Left renal pelvis (tissue), 4 donors: ENCODE data around the gene ATP6V1E1. TPM values are rescaled to one million over a fixed set of nuclear protein-coding genes. Genes with fewer than 3 reads are reported as not detected.
"Not testable (repeated sequence)": the region's sequence is repeated elsewhere in the genome, so short reads cannot be mapped to it uniquely, and the experiment has no call there.

Experiments
- DNase-seq, 4 donors: peaks; one replicate each; pipeline ENCODE4 v3.0.0-alpha.2; 2013; ENCODE audit warnings: low read depth in 4 of 4, low spot score in 3 of 4
- polyA plus RNA-seq, 4 donors: library from polyadenylated mRNA; unstranded; fragments of 120-200 nt; gene quantifications; one replicate each; pipeline ENCODE4 v1.2.1, GENCODE V29; 2013; ENCODE audit not compliant: insufficient read length in 4 of 4

The ATP6V1E1 gene
- polyA plus RNA-seq: 100 to 1,000 TPM in 3 of 4 donors, 10 to 100 TPM in 1; 85.0 to 148 (median 130) TPM

DNA sequence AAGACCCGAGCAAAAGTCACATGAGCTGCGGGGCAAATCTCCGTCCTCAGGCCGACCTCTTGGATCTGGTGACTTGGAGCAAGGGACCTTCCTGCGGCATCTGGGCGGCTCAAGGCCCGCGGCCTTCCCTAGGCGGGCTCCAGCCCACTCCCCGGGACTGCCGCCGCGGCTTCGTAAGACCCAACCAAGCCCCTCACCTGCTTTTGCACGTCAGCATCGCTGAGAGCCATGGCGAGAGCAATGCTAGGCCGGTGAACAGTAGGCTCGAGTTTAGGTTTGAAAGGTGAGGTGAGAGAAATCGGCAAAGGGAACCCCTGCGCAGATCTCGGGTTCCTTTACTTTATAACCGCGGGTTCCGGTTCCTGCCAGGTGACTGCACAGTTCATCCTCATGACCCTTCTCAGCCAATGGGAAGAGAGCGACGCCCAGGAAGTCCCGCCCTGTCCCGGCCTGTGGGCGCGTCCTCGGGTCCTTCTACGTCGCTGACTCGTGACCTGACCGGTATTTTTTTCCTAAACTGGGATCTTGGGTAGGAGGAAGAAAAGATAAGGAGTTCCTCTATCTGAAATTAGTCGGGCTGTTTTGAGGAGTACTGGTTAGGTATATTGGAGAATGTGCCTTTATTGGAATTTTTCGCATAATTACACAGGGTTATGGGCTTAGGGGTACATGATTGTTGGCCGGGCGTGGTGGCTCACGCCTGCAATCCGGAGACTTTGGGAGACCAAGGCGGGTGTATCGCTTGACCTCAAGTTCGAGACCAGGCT is at the start of gene ATP6V1E1:
TSS of gene ATP6V1E1 (minus strand) at position 344 of the 767 bp plus-strand sequence. CDS start at position 230, 114 bp downstream.
- peak; percentile 88 to 94 (median 92) for DNase-seq

DNA sequence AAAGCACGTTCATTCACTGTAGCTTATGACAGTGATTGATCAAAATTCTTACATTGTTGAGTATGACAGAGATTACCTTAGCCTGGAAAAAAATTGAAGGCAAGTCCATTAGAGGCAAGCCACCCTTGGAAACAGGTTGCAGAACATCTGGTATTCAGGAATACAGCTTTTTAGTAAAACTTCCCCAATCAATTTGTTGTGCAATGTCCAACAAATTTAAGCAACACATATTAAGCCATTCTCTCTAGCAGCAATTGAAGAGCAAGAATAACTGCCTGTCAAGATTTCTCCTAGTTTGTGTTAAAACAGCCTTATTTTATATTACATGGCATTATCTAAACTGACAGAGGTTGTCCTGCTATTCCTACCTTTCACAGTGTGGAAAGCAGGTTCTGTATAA is 47.0 kb upstream of the ATP6V1E1 start:
- no peak for DNase-seq

DNA sequence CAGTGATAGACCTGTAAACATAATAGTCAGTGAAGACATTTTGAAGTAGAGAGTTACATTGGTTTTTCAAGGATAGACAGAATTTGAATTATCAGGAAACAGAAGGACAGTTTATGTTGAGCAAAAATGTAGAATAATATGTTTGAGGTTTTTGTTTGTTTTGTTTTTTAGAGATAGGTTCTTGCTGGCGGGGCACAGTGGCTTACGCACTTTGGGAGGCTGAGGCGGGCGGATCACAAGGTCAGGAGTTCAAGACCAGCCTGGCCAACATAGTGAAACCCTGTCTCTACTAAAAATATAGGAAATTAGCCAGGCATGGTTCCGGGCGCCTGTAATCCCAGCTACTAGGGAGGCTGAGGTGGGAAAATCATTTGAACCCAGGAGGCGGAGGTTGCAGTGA is 45.6 kb upstream of the ATP6V1E1 start:
- DNase-seq: no peak

- DNase-seq: no peak
Measured at GRCh38 chr22:17672417-17672991, 44.0 kb upstream of the ATP6V1E1 start.

DNA sequence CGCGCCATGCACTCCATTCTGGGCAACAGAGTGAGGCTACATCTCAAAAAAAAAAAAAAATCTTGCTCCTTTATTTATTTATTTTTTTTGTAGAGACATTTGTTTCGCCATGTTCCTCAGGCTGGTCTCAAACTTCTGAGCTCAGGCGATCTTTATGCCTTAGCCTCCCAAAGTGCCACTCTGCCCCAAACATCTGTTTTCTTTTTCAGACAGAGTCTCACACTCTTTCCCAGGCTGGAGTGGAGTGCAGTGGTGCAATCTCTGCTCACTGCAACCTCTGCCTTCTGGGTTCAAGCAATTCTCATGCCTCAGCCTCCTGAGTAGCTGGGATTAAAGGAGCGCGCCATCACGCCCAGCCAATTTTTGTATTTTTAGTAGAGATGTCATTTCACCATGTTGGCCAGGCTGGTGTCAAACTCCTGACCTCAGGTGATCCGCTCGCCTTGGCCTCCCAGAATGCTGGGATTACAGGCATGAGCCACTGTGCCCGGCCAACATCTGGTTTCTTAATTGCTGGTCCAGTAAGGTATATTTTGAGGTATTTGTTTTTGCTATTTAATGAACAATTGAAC is 43.1 kb upstream of the ATP6V1E1 start:
- not testable (repeated sequence) for DNase-seq

DNA sequence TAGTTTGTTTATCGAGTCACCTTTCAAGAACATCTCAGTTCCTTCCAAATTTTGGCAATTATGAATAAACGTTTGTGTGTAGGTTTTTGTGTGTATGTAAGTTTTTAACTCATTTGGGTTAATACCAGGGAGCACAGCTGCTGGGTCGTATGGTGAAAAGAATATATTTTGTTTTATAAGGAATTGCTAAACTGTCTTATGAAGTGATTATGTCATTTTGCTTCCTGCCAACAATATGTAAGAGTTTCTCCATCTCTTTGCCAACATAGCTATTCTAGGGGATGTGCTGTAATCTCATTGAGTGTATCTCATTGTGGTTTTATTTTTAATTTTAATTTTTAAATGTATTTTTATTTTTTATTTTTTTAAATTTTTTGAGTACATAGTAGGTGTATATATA is 37.3 kb upstream of the ATP6V1E1 start:
- DNase-seq: no peak

DNA sequence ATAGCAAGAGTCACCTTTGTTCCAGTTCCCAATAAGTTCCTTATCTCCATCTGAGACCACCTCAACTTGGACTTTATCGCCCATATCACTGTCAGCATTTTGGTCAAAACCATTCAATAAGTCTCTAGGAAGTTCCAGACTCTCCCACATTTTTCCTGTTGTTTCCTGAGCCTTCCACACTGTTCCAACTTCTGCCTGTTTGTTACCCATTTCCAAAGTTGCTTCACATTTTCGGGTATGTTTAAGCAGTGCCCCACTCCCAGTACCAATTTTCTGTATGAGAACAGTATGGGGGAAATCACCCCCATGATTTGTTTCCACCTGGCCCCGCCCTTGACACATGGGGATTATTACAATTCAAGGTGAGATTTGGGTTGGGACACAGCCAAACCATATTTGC is 36.7 kb upstream of the ATP6V1E1 start:
- no peak for DNase-seq

DNA sequence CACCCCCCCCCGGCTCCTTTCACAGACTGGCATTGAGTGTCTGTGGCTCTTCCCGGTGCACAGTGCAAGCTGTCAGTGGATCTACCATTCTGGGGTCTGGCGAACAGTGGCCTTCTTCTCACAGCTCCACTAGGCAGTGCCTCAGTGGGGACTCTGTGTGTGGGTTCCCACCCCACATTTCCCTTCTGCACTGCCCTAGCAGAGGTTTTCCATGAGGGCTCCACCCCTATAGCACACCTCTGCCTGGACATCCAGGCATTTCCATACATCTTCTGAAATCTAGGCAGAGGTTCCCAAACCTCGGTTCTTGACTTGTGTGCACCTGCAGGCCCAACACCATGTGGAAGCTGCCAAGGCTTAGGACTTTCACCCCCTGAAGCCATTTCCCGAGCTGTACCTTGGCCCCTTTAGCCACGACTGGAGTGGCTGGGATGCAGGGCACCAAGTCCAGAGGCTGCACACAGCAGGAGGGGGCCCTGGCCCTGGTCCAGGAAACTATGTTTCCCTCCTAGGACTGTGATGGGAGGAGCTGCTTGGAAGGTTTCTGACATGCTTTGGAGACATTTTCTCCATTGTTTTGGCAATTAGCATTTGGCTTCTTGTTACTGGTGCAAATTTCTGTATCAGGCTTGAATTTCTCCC is 36.0 kb upstream of the ATP6V1E1 start:
- no peak for DNase-seq

- no peak for DNase-seq
Measured at GRCh38 chr22:17656870-17657395, 28.4 kb upstream of the ATP6V1E1 start.

GRCh38 chr22:17655289-17655688 is 26.7 kb upstream of the ATP6V1E1 start:
- DNase-seq: no peak

DNA sequence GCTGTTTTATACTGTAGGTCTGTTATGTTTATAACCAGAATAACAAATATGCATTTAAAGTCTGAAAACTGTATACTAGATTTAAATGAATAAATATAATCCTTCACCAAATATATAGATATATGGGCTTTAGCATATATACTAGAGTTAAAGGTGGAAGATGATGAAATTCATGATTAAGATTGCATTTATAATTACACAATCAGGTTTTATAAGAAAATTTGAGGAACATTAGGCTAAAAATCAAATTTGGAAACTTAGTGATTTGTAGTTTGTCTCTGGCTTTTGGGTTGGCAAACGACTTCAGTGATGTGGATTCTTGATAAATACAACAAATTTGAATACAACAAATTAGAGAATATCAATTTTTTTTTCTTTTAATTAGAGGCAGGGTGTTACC is 20.0 kb upstream of the ATP6V1E1 start:
- DNase-seq: no peak

- no peak for DNase-seq
Measured at GRCh38 chr22:17647991-17648390, 19.4 kb upstream of the ATP6V1E1 start.

GRCh38 chr22:17647452-17647851 is 18.9 kb upstream of the ATP6V1E1 start:
- DNase-seq: no peak

DNA sequence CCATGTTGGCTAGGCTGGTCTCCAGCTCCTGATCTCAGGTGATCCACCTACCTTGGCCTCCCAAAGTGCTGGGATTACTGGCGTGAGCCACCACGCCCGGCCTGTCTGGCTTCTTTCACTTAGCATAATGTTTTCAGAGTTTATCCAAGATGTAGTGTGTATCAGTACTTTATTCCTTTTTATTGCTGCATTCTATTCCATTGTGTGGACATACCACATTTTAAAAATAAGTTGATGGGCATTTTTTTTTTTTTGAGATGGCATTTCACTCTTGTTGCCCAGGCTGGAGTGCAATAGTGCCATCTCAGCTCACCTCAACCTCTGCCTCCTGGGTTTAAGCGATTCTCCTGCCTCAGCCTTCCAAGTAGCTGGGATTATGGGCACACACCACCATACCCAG is 13.8 kb upstream of the ATP6V1E1 start:
- not testable (repeated sequence) for DNase-seq

GRCh38 chr22:17641269-17641668 is 12.7 kb upstream of the ATP6V1E1 start:
- DNase-seq: no peak

GRCh38 chr22:17639247-17639741 is 10.7 kb upstream of the ATP6V1E1 start:
- peak in 3 of 4 donors; percentile 10 to 42 (median 36) for DNase-seq

DNA sequence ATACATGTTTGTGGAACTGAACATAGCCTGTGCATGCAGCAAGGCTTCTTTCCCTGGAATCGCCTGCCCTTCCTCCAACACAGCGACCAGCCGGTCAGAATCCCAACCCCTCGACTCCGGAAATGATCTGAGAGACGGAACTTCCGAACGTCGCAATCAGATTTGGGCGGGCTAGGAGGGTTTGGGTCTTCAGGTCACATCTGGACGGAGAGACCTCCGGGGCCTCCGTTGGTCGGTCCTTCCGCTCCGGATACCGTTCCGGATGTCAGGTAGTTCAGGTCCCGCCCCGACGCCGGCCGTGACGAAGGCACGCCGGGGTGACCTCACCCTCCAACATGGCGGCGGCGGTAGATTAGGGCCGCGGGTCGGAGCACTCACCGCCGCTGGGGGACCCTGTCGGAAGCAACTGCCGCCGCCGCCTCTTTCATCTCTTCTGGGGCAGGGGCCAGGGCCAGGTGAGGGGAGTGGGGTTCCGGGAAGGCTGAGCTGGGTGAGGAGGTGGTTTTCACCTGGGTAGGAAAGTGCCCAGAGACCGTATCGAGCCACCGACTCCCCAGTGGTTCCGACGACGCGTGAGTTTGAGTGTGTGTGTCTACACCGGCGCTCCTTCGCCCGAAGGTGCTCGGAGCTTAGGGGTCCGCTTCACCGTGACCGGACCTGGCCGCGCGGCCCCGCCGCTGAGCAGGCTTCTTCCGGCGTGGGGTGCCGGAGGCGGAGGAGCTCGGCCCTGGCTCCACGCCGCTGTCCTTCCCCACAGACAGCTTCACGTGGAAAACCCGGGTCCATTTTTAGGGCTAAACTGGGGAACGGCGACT is 10.1 kb upstream of the ATP6V1E1 start, which contains the start of gene BCL2L13:
TSS of gene BCL2L13 (plus strand) at position 326 of the 815 bp plus-strand sequence. CDS start 16,955 bp downstream, outside the sequence.
- peak; percentile 84 to 90 (median 86) for DNase-seq

GRCh38 chr22:17638182-17638431 is 9.6 kb upstream of the ATP6V1E1 start:
- no peak for DNase-seq

GRCh38 chr22:17637490-17638181 is 9.1 kb upstream of the ATP6V1E1 start:
- DNase-seq: peak in 1 of 4 donors; percentile 10

- DNase-seq: not testable (repeated sequence)
Measured at GRCh38 chr22:17636850-17637249, 8.3 kb upstream of the ATP6V1E1 start.
